K562 (cell line): ENCODE data around the gene SRF. TPM values are rescaled to one million over a fixed set of nuclear protein-coding genes. Genes with fewer than 3 reads are reported as not detected.

Experiments
- ATF6 ChIP-seq: sonication (generic); formaldehyde crosslinking; IDR thresholded peaks from 2 replicates; pipeline ENCODE4 v1.4.0; 2020; ENCODE audit warnings: mild to moderate bottlenecking, missing genetic modification reagents
- CCNT2 ChIP-seq: IDR thresholded peaks from 2 replicates; pipeline ENCODE4 v1.6.1; 2011; ENCODE audit warnings: borderline replicate concordance, low read depth, mild to moderate bottlenecking, moderate library complexity, mixed read lengths, low read length; ENCODE audit not compliant: insufficient read length; ENCODE audit errors: extremely low read depth
- CREB1 ChIP-seq, 2 experiments: sonication (generic) in 1 of 2; formaldehyde crosslinking in 1 of 2; IDR thresholded peaks; 2 replicates each; pipeline versions ENCODE4 v1.6.1 to v1.8.0; 2012 to 2022; ENCODE audit warnings: inconsistent platforms in 1 of 2, mild to moderate bottlenecking in 1 of 2, missing genetic modification reagents in 1 of 2, moderate library complexity in 1 of 2
- EP400 ChIP-seq: fragments of 450-650 bp; IDR thresholded peaks from 2 replicates; pipeline ENCODE4 v1.6.1; 2017; ENCODE audit warnings: antibody characterized with exemption, mild to moderate bottlenecking, moderate library complexity
- FOS ChIP-seq: IDR thresholded peaks from 3 replicates; pipeline ENCODE4 v1.6.1; 2011; ENCODE audit not compliant: insufficient read length; ENCODE audit errors: extremely low read depth
- HES1 ChIP-seq: fragments of 450-650 bp; IDR thresholded peaks from 2 replicates; pipeline ENCODE4 v1.6.1; 2016; ENCODE audit warnings: low read depth, mild to moderate bottlenecking, moderate library complexity
- PCBP1 ChIP-seq: fragments of 200-400 bp; formaldehyde crosslinking; IDR thresholded peaks from 2 replicates; pipeline ENCODE4 v1.6.1; 2018; ENCODE audit warnings: mild to moderate bottlenecking, low read depth, low read length; ENCODE audit not compliant: poor library complexity, severe bottlenecking
- RAD21 ChIP-seq, 2 experiments: fragments of 250-450 bp in 1 of 2; fragments of 450-650 bp in 1 of 2; sonication (Bioruptor Pico) in 1 of 2; formaldehyde crosslinking in 1 of 2; IDR thresholded peaks in 1 of 2; conservative IDR thresholded peaks in 1 of 2; 2 replicates each; pipeline versions ENCODE4 v1.4.0 to v1.8.0; 2020 to 2022; ENCODE audit warnings: mild to moderate bottlenecking in 2 of 2, moderate library complexity in 1 of 2
- RERE ChIP-seq: sonication (generic); formaldehyde crosslinking; IDR thresholded peaks from 2 replicates; pipeline ENCODE4 v1.8.0; 2023; ENCODE audit warnings: missing genetic modification reagents, mild to moderate bottlenecking, borderline replicate concordance
- RFX5 ChIP-seq: IDR thresholded peaks from 2 replicates; pipeline ENCODE4 v1.6.1; 2011; ENCODE audit warnings: low read depth, mild to moderate bottlenecking, improper control_type of control experiment, low read length
- SMC3 ChIP-seq: conservative IDR thresholded peaks from 2 replicates; pipeline ENCODE4 v1.6.1; 2011; ENCODE audit warnings: low read depth, low read length, improper control_type of control experiment; ENCODE audit not compliant: insufficient read depth
- ZBTB2 ChIP-seq: fragments of 450-650 bp; IDR thresholded peaks from 2 replicates; pipeline ENCODE4 v1.6.1; 2016; ENCODE audit warnings: antibody characterized with exemption
- ZNF707 ChIP-seq: fragments of 250-450 bp; sonication (Bioruptor Pico); conservative IDR thresholded peaks from 2 replicates; pipeline ENCODE4 v1.8.0; 2022; ENCODE audit warnings: inconsistent platforms, mild to moderate bottlenecking, moderate library complexity
- polyA plus RNA-seq, 8 experiments: library from polyadenylated mRNA; depleted of rRNA in 4 of 8; stranded (reverse) in 5 of 8; unstranded in 3 of 8; fragments of >200 nt; fragmentation: Nextera tagmentation in 2 of 8; fragmentation: Illumina TruSeq in 1 of 8; extraction: Ambion mirVana in 2 of 8; extraction: Trizol in 1 of 8; gene quantifications; 2 replicates each; pipeline versions ENCODE4 v1.2.1 to v1.2.3, GENCODE V29; 2011 to 2014; ENCODE audit warnings: inconsistent platforms in 1 of 8, missing spikeins in 1 of 8
- total RNA-seq, 7 experiments: library from RNA; depleted of rRNA in 6 of 7; stranded (reverse); fragments of >200 nt in 6 of 7; fragmentation: Illumina TruSeq in 2 of 7; extraction: Trizol in 2 of 7; gene quantifications; 2 replicates each; pipeline versions ENCODE4 v1.2.1 to v1.2.3, GENCODE V29; 2011 to 2021; ENCODE audit warnings: low replicate concordance in 1 of 7

SRF gene
- total and polyA plus RNA-seq, 9 of the 15 experiments (the other 6 are each of a cell fraction or from before 2014, with no cell fraction given) = 2.5 to 37.0 (median 24.6) TPM

GRCh38 chr6:43228951-43229802 is 58.1 kb downstream of the SRF start, which contains the start of gene DNPH1 (continued):
- TF ChIP-seq CREB1 (IDR thresholded peaks at IDR 0.05) (peak; percentile 29; the same call in 1 of the 2 replicates), CREB1 (CRISPR knock-in tag; IDR thresholded peaks at IDR 0.05) (peak; percentile 75), EP400 (peak; percentile 91; the same call in 1 of the 2 replicates), ZNF707 (CRISPR knock-in tag) (no peak), HES1 (no peak; the same call in 1 of the 2 replicates), SMC3 (peak; percentile 65; the same call in 1 of the 2 replicates), PCBP1 (peak; percentile 80), RFX5 (no peak), RAD21 (CRISPR knock-in tag; conservative IDR thresholded peaks at IDR 0.05 in 1 of 2, IDR thresholded peaks at IDR 0.05 in 1 of 2) (peak; percentile 48 to 67), CCNT2 (peak; percentile 93), ZBTB2 (no peak), RERE (0 out of 2 replicates have a peak, but pooled peaks have one; percentile 78), ATF6 (CRISPR knock-in tag) (peak; percentile 50; the same call in 1 of the 2 replicates), FOS (no peak)
